B cell (primary cell): Measurements from ENCODE around the gene CACNA1H. TPM values are rescaled to one million over a fixed set of nuclear protein-coding genes. Genes with fewer than 3 reads are reported as not detected.

Experiments used
- ATAC-seq: fragments of 200-7000 bp; cut with Tn5 transposase; one replicate; pipeline ENCODE4 v1.10.0; 2021; ENCODE audit warnings: low read depth, mild to moderate bottlenecking, moderate number of reproducible peaks, moderate library complexity
- CTCF ChIA-PET: fragments of 350-600 bp; sonication (Branson Sonifier 250); formaldehyde crosslinking; loops from one replicate; lab custom pipeline; 2021; ENCODE audit warnings: antibody characterized with exemption, inconsistent platforms; lab: Charles Lee
- POLR2A ChIA-PET: fragments of 350-600 bp; sonication (Branson Sonifier 250); formaldehyde crosslinking; loops from one replicate; lab custom pipeline; 2021; ENCODE audit warnings: antibody characterized with exemption; lab: Charles Lee
- DNase-seq: peaks from one replicate; pipeline ENCODE4 v3.0.0; 2013
- H2AFZ ChIP-seq: 2 replicates; pipeline ENCODE4 v1.6.1; 2012; ENCODE audit warnings: mild to moderate bottlenecking, low read depth, low read length; ENCODE audit not compliant: insufficient read depth, poor library complexity, severe bottlenecking
- H3K27ac ChIP-seq, 2 donors: 1 replicate in 1 of 2; 2 replicates in 1 of 2; pipeline ENCODE4 v1.5.1; 2012 to 2013; ENCODE audit warnings: low read length in 2 of 2, mild to moderate bottlenecking in 2 of 2, moderate library complexity in 1 of 2
- H3K27me3 ChIP-seq, 4 experiments: fragments of 200-600 bp in 1 of 4; sonication (generic) in 1 of 4; replicated peaks in 1 of 4; 1 replicate in 2 of 4; 2 replicates in 2 of 4; pipeline versions ENCODE4 v1.6.1 to v1.7.0; 2013 to 2016; ENCODE audit warnings: low read length in 3 of 4, mild to moderate bottlenecking in 2 of 4, mixed read lengths in 1 of 4, moderate library complexity in 1 of 4; ENCODE audit not compliant: insufficient read depth in 4 of 4, control insufficient read depth in 3 of 4; ENCODE audit errors: control extremely low read depth in 1 of 4
- H3K36me3 ChIP-seq, 2 experiments: replicated peaks in 1 of 2; 1 replicate in 1 of 2; 2 replicates in 1 of 2; pipeline versions ENCODE4 v1.6.1 to v1.7.1; 2013; ENCODE audit warnings: low read length in 1 of 2; ENCODE audit not compliant: insufficient read depth in 2 of 2, control insufficient read depth in 1 of 2; ENCODE audit errors: control extremely low read depth in 1 of 2, extremely low read depth in 1 of 2
- H3K4me1 ChIP-seq, 2 donors: fragments of 200-600 bp in 1 of 2; sonication (generic) in 1 of 2; 1 replicate in 1 of 2; 2 replicates in 1 of 2; pipeline versions ENCODE4 v1.5.1 to v1.6.1; 2013 to 2017; ENCODE audit warnings: low read length in 2 of 2; ENCODE audit not compliant: control insufficient read depth in 2 of 2, insufficient read depth in 2 of 2
- H3K4me2 ChIP-seq: replicated peaks from 2 replicates; pipeline ENCODE3; 2012; ENCODE audit warnings: mild to moderate bottlenecking, low read depth, low read length; ENCODE audit not compliant: poor library complexity, severe bottlenecking
- H3K4me3 ChIP-seq, 5 experiments: fragments of 200-600 bp in 1 of 5; sonication (generic) in 1 of 5; 1 replicate in 3 of 5; 2 replicates in 2 of 5; pipeline versions ENCODE4 v1.5.1 to v1.7.0; 2011 to 2016; ENCODE audit warnings: low read length in 4 of 5, mild to moderate bottlenecking in 4 of 5, low read depth in 2 of 5, control low read depth in 1 of 5, moderate library complexity in 1 of 5; ENCODE audit not compliant: insufficient read depth in 1 of 5; ENCODE audit errors: control extremely low read depth in 1 of 5, extremely low read depth in 1 of 5
- H3K79me2 ChIP-seq: fragments of 200-600 bp; sonication (generic); one replicate; pipeline ENCODE4 v1.6.0; 2016; ENCODE audit warnings: low read length; ENCODE audit not compliant: control insufficient read depth, insufficient read depth
- H3K9ac ChIP-seq: fragments of 200-600 bp; sonication (generic); 2 replicates; pipeline ENCODE4 v1.6.1; 2017; ENCODE audit warnings: mild to moderate bottlenecking, low read length, moderate library complexity
- H3K9me3 ChIP-seq, 3 donors: one replicate each; pipeline versions ENCODE4 v1.6.1 to v1.7.1; 2013; ENCODE audit warnings: low read length in 2 of 3; ENCODE audit not compliant: control insufficient read depth in 2 of 3, insufficient read depth in 1 of 3; ENCODE audit errors: control extremely low read depth in 1 of 3
- H4K20me1 ChIP-seq: 2 replicates; pipeline ENCODE4 v1.6.0; 2012; ENCODE audit warnings: mild to moderate bottlenecking, low read length; ENCODE audit not compliant: insufficient read depth, control insufficient read depth, poor library complexity, severe bottlenecking
- H3K27ac Mint-ChIP-seq: one replicate; pipeline ENCODE4 v1.8.0; 2021; ENCODE audit warnings: mixed read lengths
- H3K27me3 Mint-ChIP-seq: one replicate; pipeline ENCODE4 v1.8.0; 2021; ENCODE audit warnings: mixed read lengths
- H3K4me1 Mint-ChIP-seq: one replicate; pipeline ENCODE4 v1.8.0; 2021; ENCODE audit warnings: mixed read lengths
- H3K4me3 Mint-ChIP-seq: one replicate; pipeline ENCODE4 v1.8.0; 2021; ENCODE audit warnings: mixed read lengths
- H3K9me3 Mint-ChIP-seq: one replicate; pipeline ENCODE4 v1.8.0; 2022; ENCODE audit warnings: mixed read lengths; ENCODE audit not compliant: insufficient read depth
- CTCF ChIP-seq: fragments of 200-600 bp; IDR thresholded peaks from one replicate; pipeline ENCODE4 v1.8.0; 2022; ENCODE audit warnings: antibody characterized with exemption, mild to moderate bottlenecking
- EZH2 ChIP-seq: IDR thresholded peaks from 2 replicates; pipeline ENCODE4 v1.6.1; 2012; ENCODE audit warnings: borderline replicate concordance, low read depth, mild to moderate bottlenecking, moderate library complexity, low read length; ENCODE audit not compliant: insufficient read depth, poor library complexity, severe bottlenecking
- WGBS: methylation state at CpG from one replicate; pipeline ENCODE4 v1.1.5; 2013; ENCODE audit warnings: missing lambda C conversion rate; ENCODE audit not compliant: insufficient coverage; 5-methylcytosine and 5-hydroxymethylcytosine counted together
- intact Hi-C: fragments of 100-400 bp; cut with micrococcal nuclease; formaldehyde crosslinking; loops from one replicate; pipeline ENCODE4 v1.10.0; 2022
- polyA plus RNA-seq: library from polyadenylated mRNA; depleted of rRNA; stranded (reverse); fragments of >200 nt; gene quantifications from 2 replicates; pipeline ENCODE4 v1.2.3, GENCODE V29; 2012
- total RNA-seq, 2 donors: library from RNA; stranded (reverse); fragments of 120-200 nt in 1 of 2; gene quantifications; 1 replicate in 1 of 2; 2 replicates in 1 of 2; pipeline versions ENCODE4 v1.2.3 to v1.2.4, GENCODE V29; 2013 to 2022

CACNA1H gene
- total and polyA plus RNA-seq, 2 donors (not counting 1 experiment from before 2014, with no cell fraction given) = 0.05 to 0.10 TPM

- CTCF ChIA-PET = no interaction called here
- WGBS = no CpG with 5 or more reads among the region's 3 CpGs
Measured at GRCh38 chr16:1135459-1135825, 17.5 kb upstream of the CACNA1H start.

DNA sequence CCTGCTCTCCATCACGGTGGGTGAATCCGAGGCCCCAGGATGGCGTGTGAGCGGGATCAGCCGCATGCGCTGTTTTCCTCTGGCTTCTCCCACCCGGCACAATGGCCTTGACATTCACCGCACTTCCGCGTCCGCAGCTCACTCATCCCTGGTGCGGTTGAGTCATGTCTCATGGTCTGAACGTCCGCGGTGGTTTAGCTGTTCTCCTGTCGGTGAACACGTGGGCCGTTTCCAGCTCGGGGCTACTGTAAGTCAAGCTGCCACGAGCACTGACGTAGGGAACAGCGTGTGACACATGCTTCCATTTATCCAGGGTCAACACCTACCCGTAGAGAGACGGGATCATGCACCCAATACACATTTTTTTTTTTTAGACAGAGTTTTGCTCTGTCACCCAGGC is 15.3 kb upstream of the CACNA1H start:
- DNase-seq (no peak), ATAC-seq (no peak)
- Histone ChIP-seq H3K79me2 (no peaks in the 10 kb centered on the region), H3K36me3 (no peaks in the 10 kb centered on the region), H3K9me3 (peaks cover 0 to 3% (median 0%) of the 10 kb centered on the region in 3 donors), H3K4me3 (no peak overlapping the region), H3K27me3 (no peaks in the 10 kb centered on the region), H4K20me1 (no peaks in the 10 kb centered on the region), H3K4me1 (no peaks in the 10 kb centered on the region), H3K27ac (no peak overlapping the region), H2AFZ (no peak overlapping the region), H3K4me2 (no peak overlapping the region), H3K9ac (no peak overlapping the region)
- ChIA-PET CTCF (no interaction called here), POLR2A (no interaction called here)
- TF ChIP-seq EZH2 (no peak), CTCF (no peak)
- 92% methylated on average over 19 of the region's 24 CpGs for WGBS
- Mint-ChIP-seq H3K9me3 (no peaks in the 10 kb centered on the region), H3K4me3 (no peak overlapping the region), H3K4me1 (no peaks in the 10 kb centered on the region), H3K27me3 (peaks cover 6% of the 10 kb centered on the region), H3K27ac (no peak overlapping the region)
- intact Hi-C loops = no loop called here

More at GRCh38 chr16:1135459-1135825, 17.5 kb upstream of the CACNA1H start:
- intact Hi-C loops = no loop called here
- POLR2A ChIA-PET = no interaction called here
- Histone ChIP-seq H2AFZ (no peak overlapping the region), H4K20me1 (no peaks in the 10 kb centered on the region), H3K9ac (no peak overlapping the region), H3K4me3 (no peak overlapping the region), H3K36me3 (no peaks in the 10 kb centered on the region), H3K27me3 (no peaks in the 10 kb centered on the region), H3K79me2 (no peaks in the 10 kb centered on the region), H3K4me2 (no peak overlapping the region), H3K9me3 (peaks cover 0 to 3% (median 0%) of the 10 kb centered on the region in 3 donors), H3K27ac (no peak overlapping the region), H3K4me1 (no peaks in the 10 kb centered on the region)
- Mint-ChIP-seq H3K27ac (no peak overlapping the region), H3K4me3 (no peak overlapping the region), H3K9me3 (no peaks in the 10 kb centered on the region), H3K4me1 (no peaks in the 10 kb centered on the region), H3K27me3 (peaks cover 9% of the 10 kb centered on the region)
- TF ChIP-seq EZH2 (no peak), CTCF (no peak)
- ATAC-seq (no peak), DNase-seq (no peak)
